ENCODE data around the gene SPATA19.

The SPATA19 gene

GRCh38 chr11:133809569-133810491 is 35.5 kb downstream of the SPATA19 start:
- H3K4me3 ChIP-seq (ENCODE audit: low read depth, low read length): no peak overlapping the region
- TF ChIP-seq CTCF (IDR thresholded peaks at IDR 0.05; ENCODE audit: low read depth, low read length): no peak

DNA sequence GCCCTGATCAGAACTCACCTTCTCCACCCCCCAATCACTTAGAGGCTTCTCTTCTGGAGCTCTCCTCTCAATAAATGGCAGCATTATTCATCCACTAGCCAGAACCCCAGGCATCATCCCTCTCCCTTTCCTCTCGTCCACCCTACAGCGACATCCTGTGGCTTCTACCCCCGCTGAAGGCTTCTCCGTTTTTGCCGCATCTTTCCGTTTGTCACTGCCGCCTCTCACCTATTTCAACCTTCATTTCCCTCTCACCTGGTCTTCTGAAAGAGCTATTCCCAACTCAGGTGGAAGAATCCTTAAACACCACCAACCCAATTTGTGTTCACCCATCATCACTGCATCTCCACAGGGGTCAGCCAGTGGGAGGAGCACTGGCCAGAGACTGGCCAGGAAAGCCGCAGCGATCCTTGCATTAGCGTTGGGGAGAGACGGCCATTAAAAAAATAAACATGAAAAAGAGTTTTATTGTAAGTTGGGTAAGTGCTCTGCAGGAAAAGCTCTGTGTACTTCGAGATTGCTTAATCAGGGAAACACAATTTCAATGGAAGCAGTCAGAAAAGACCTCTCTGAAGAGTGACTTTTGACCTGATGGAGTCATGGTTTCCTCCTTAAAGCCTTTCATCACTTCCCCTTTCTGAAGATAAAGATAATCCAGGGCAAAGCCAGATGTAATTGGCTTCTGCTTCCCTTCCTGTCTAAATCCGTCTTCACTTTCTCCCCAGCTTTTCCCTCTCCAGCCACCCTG is 36.7 kb downstream of the SPATA19 start:
- H3K4me3 ChIP-seq (ENCODE audit: low read depth, low read length): no peak overlapping the region
- TF ChIP-seq CTCF (IDR thresholded peaks at IDR 0.05; ENCODE audit: low read depth, low read length): no peak

DNA sequence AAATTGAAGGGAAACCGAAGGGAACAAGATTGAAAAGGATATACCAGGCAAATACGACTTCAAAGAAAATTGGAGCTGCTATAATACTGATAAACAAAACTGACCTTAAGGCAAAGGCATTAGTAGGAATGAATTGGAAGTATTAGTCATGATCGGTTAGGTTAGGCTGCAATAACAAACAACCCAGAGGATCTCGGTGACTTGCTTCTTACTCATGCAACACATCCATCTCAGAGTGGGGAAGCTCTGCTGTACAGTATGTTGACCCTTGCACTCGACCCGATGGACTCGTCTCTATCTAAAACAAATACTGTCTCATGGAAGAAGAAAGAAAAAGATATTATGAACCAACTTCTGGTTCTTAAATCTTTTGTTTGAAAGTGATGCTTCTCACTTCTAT is 42.3 kb downstream of the SPATA19 start:
- no peak for TF ChIP-seq CTCF (IDR thresholded peaks at IDR 0.05; ENCODE audit: low read depth, low read length)
- H3K4me3 ChIP-seq (ENCODE audit: low read depth, low read length): no peak overlapping the region

- no peak overlapping the region for H3K4me3 ChIP-seq (ENCODE audit: low read depth, low read length)
- TF ChIP-seq CTCF (IDR thresholded peaks at IDR 0.05; ENCODE audit: low read depth, low read length): no peak
Measured at GRCh38 chr11:133801356-133801755, 44.0 kb downstream of the SPATA19 start.

DNA sequence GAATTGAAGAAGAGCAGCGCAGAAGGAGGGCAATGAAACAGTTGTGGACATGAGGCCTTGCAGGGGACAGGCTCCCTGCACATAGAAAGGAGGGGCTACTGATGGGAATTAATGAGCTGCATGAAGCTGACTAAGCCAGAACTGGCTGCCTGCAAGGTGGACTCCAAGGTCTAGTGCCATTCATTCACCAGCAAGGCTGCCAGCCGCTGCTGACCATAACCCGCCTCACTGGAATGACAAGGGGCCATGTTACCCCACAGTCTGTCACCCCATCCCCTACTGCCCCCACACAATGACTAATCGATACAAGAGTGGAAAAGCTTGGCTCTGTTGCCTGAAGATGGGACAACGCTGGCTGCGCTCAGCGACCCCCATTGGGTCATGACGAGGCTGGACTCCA is 44.6 kb downstream of the SPATA19 start:
- TF ChIP-seq CTCF (IDR thresholded peaks at IDR 0.05; ENCODE audit: low read depth, low read length): no peak
- H3K4me3 ChIP-seq (ENCODE audit: low read depth, low read length): no peak overlapping the region

GRCh38 chr11:133797554-133797953 is 47.8 kb downstream of the SPATA19 start:
- no peak for TF ChIP-seq CTCF (IDR thresholded peaks at IDR 0.05; ENCODE audit: low read depth, low read length)
- no peak overlapping the region for H3K4me3 ChIP-seq (ENCODE audit: low read depth, low read length)

Data from WI38 (cell line).